H1 (cell line): Measurements from ENCODE around the gene TFAP2A. TPM values are rescaled to one million over a fixed set of nuclear protein-coding genes. Genes with fewer than 3 reads are reported as not detected.
A peak's percentile ranks its signal among the peaks of the same experiment; 100 is the strongest.

Experiments used
- CTBP2 ChIP-seq: IDR thresholded peaks from 2 replicates; pipeline ENCODE4 v1.7.0; 2011; ENCODE audit warnings: borderline replicate concordance, mild to moderate bottlenecking, moderate library complexity, mixed read lengths, low read length; ENCODE audit not compliant: insufficient read depth, insufficient read length
- EP300 ChIP-seq, 2 experiments: IDR thresholded peaks; 1 replicate in 1 of 2; 2 replicates in 1 of 2; pipeline ENCODE4 v1.6.1; 2011 to 2012; ENCODE audit warnings: low read depth in 2 of 2, low read length in 2 of 2, mild to moderate bottlenecking in 2 of 2, borderline replicate concordance in 1 of 2, inconsistent platforms in 1 of 2, moderate library complexity in 1 of 2
- GABPA ChIP-seq: IDR thresholded peaks from 2 replicates; pipeline ENCODE4 v1.6.1; 2011; ENCODE audit warnings: mild to moderate bottlenecking, low read length, moderate library complexity, borderline replicate concordance; ENCODE audit not compliant: insufficient read depth
- HDAC6 ChIP-seq: IDR thresholded peaks from one replicate; pipeline ENCODE4 v1.7.1; 2012; ENCODE audit warnings: low read depth, mild to moderate bottlenecking, inconsistent platforms, low read length, moderate library complexity
- KDM1A ChIP-seq: fragments of 200-600, 300-600 bp; sonication (generic); IDR thresholded peaks from 2 replicates; pipeline ENCODE4 v1.7.1; 2016; ENCODE audit warnings: mild to moderate bottlenecking, low read length, borderline replicate concordance
- KDM4A ChIP-seq: IDR thresholded peaks from one replicate; pipeline ENCODE4 v1.7.1; 2012; ENCODE audit warnings: low read depth, mild to moderate bottlenecking, moderate library complexity, low read length, inconsistent platforms; ENCODE audit not compliant: severe bottlenecking
- SIX5 ChIP-seq: IDR thresholded peaks from 2 replicates; pipeline ENCODE4 v1.6.1; 2011; ENCODE audit warnings: mild to moderate bottlenecking, low read depth, low read length
- polyA plus RNA-seq, 7 experiments: library from polyadenylated mRNA; depleted of rRNA in 3 of 7; stranded (reverse) in 5 of 7; unstranded in 2 of 7; fragments of >200 nt in 5 of 7; fragments of 200-250 nt in 2 of 7; gene quantifications; 1 replicate in 5 of 7; 2 replicates in 1 of 7; 4 replicates in 1 of 7; pipeline versions ENCODE4 v1.2.1 to v1.2.3, GENCODE V29; 2011 to 2013; ENCODE audit warnings: missing spikeins in 2 of 7, mixed read lengths in 2 of 7
- total RNA-seq: library from RNA; stranded (reverse); fragmentation: NEBNext Ultra II Directional; extraction: Animal tissue kit (Norgen Biotek cat#: 25700); gene quantifications from 2 replicates; pipeline ENCODE4 v1.2.1, GENCODE V29; 2021
- TF ChIP-seq, protein P1 (sequence below): fragments of 300-600 bp; sonication (generic); IDR thresholded peaks from 2 replicates; pipeline ENCODE4 v1.7.1; 2012; ENCODE audit warnings: low read length, moderate library complexity, mild to moderate bottlenecking, inconsistent platforms; ENCODE audit not compliant: insufficient replicate concordance
- TF ChIP-seq, protein P2 (sequence below): IDR thresholded peaks from 2 replicates; pipeline ENCODE4 v1.6.1; 2012; ENCODE audit warnings: inconsistent platforms

Gene TFAP2A
- total and polyA plus RNA-seq, 2 of the 8 experiments (the other 6 are each of a cell fraction or from before 2014, with no cell fraction given), result 0.23 TPM; not detected in 1

DNA sequence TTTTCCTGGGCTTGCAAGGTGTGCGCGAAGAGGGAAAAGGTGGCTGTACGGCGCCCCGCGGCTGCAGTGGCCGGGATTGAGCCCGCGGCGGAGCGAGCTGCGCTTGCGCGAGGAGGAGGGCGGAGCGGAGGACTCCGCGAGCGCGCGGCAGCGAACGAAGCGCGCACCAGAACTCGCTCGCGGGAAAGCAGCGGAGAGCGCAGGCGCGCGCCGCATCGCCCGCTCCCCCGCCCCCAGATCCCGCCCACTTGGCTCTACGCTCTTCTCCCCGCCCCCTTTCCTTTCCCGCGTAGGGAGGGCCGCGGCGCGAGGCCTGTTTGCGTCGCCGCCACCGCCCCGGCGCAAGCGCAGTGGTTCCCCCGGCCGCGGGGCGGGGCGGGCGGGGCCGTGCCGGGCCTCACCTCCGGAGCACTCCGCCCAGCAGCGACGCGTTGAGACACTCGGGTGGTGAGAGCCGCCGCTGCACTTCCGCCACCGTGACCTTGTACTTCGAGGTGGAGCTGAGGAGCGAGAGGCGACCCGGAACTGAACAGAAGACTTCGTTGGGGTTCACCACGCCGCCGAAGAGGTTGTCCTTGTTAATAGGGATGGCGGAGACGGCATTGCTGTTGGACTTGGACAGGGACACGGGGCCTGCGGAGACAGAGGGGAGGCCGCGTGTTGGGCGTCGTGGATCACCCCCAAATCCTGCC lies 10.6 kb downstream of the TFAP2A start (continued):
- TF ChIP-seq KDM4A, result peak; percentile 94
- TF ChIP-seq, protein P1, sequence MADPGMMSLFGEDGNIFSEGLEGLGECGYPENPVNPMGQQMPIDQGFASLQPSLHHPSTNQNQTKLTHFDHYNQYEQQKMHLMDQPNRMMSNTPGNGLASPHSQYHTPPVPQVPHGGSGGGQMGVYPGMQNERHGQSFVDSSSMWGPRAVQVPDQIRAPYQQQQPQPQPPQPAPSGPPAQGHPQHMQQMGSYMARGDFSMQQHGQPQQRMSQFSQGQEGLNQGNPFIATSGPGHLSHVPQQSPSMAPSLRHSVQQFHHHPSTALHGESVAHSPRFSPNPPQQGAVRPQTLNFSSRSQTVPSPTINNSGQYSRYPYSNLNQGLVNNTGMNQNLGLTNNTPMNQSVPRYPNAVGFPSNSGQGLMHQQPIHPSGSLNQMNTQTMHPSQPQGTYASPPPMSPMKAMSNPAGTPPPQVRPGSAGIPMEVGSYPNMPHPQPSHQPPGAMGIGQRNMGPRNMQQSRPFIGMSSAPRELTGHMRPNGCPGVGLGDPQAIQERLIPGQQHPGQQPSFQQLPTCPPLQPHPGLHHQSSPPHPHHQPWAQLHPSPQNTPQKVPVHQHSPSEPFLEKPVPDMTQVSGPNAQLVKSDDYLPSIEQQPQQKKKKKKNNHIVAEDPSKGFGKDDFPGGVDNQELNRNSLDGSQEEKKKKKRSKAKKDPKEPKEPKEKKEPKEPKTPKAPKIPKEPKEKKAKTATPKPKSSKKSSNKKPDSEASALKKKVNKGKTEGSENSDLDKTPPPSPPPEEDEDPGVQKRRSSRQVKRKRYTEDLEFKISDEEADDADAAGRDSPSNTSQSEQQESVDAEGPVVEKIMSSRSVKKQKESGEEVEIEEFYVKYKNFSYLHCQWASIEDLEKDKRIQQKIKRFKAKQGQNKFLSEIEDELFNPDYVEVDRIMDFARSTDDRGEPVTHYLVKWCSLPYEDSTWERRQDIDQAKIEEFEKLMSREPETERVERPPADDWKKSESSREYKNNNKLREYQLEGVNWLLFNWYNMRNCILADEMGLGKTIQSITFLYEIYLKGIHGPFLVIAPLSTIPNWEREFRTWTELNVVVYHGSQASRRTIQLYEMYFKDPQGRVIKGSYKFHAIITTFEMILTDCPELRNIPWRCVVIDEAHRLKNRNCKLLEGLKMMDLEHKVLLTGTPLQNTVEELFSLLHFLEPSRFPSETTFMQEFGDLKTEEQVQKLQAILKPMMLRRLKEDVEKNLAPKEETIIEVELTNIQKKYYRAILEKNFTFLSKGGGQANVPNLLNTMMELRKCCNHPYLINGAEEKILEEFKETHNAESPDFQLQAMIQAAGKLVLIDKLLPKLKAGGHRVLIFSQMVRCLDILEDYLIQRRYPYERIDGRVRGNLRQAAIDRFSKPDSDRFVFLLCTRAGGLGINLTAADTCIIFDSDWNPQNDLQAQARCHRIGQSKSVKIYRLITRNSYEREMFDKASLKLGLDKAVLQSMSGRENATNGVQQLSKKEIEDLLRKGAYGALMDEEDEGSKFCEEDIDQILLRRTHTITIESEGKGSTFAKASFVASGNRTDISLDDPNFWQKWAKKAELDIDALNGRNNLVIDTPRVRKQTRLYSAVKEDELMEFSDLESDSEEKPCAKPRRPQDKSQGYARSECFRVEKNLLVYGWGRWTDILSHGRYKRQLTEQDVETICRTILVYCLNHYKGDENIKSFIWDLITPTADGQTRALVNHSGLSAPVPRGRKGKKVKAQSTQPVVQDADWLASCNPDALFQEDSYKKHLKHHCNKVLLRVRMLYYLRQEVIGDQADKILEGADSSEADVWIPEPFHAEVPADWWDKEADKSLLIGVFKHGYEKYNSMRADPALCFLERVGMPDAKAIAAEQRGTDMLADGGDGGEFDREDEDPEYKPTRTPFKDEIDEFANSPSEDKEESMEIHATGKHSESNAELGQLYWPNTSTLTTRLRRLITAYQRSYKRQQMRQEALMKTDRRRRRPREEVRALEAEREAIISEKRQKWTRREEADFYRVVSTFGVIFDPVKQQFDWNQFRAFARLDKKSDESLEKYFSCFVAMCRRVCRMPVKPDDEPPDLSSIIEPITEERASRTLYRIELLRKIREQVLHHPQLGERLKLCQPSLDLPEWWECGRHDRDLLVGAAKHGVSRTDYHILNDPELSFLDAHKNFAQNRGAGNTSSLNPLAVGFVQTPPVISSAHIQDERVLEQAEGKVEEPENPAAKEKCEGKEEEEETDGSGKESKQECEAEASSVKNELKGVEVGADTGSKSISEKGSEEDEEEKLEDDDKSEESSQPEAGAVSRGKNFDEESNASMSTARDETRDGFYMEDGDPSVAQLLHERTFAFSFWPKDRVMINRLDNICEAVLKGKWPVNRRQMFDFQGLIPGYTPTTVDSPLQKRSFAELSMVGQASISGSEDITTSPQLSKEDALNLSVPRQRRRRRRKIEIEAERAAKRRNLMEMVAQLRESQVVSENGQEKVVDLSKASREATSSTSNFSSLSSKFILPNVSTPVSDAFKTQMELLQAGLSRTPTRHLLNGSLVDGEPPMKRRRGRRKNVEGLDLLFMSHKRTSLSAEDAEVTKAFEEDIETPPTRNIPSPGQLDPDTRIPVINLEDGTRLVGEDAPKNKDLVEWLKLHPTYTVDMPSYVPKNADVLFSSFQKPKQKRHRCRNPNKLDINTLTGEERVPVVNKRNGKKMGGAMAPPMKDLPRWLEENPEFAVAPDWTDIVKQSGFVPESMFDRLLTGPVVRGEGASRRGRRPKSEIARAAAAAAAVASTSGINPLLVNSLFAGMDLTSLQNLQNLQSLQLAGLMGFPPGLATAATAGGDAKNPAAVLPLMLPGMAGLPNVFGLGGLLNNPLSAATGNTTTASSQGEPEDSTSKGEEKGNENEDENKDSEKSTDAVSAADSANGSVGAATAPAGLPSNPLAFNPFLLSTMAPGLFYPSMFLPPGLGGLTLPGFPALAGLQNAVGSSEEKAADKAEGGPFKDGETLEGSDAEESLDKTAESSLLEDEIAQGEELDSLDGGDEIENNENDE, result no peak
- peak; percentile 33; the same call in 1 of the 2 replicates for TF ChIP-seq KDM1A
- no peak for TF ChIP-seq HDAC6
- TF ChIP-seq GABPA, result peak; percentile 83; the same call in 1 of the 2 replicates
- TF ChIP-seq CTBP2, result no peak
- no peak for TF ChIP-seq EP300 (IDR thresholded peaks at IDR 0.05; ENCODE audit: borderline replicate concordance in 1 of 2, low read depth in 2 of 2, low read length in 2 of 2)
- TF ChIP-seq, protein P2, sequence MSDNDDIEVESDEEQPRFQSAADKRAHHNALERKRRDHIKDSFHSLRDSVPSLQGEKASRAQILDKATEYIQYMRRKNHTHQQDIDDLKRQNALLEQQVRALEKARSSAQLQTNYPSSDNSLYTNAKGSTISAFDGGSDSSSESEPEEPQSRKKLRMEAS, result peak; percentile 78; the same call in 1 of the 2 replicates
- no peak for TF ChIP-seq SIX5
